ENCODE data around the gene ATF1.

ATF1 gene

GRCh38 chr12:50772877-50773276 is 9.0 kb downstream of the ATF1 start:
- no peak overlapping the region for H3K9ac ChIP-seq (ENCODE audit: low read depth in 1 of 2, low read length in 2 of 2)
- H3K4me1 ChIP-seq (ENCODE audit: control insufficient read depth in 2 of 2, insufficient read depth in 2 of 2, low read length in 2 of 2) = peaks cover 10 to 17% of the 10 kb centered on the region in 2 donors
- H3K4me3 ChIP-seq (ENCODE audit: low read length in 2 of 2) = no peak overlapping the region
- H3K9me3 ChIP-seq (ENCODE audit: control insufficient read depth in 2 of 2, low read length in 2 of 2) = no peaks in the 10 kb centered on the region
- H3K36me3 ChIP-seq (ENCODE audit: control insufficient read depth in 2 of 2, insufficient read depth in 2 of 2, low read length in 2 of 2) = peaks cover 0 to 10% of the 10 kb centered on the region in 2 donors
- no peak overlapping the region for H3K27ac ChIP-seq (ENCODE audit: low read depth in 2 of 2, low read length in 2 of 2)
- no peaks in the 10 kb centered on the region for H3K27me3 ChIP-seq (ENCODE audit: control insufficient read depth in 2 of 2, insufficient read depth in 2 of 2, low read length in 2 of 2)

GRCh38 chr12:50775251-50775650 is 11.3 kb downstream of the ATF1 start:
- Histone ChIP-seq H3K27me3 (ENCODE audit: control insufficient read depth in 2 of 2, insufficient read depth in 2 of 2, low read length in 2 of 2) (no peaks in the 10 kb centered on the region), H3K9ac (ENCODE audit: low read depth in 1 of 2, low read length in 2 of 2) (no peak overlapping the region), H3K4me1 (ENCODE audit: control insufficient read depth in 2 of 2, insufficient read depth in 2 of 2, low read length in 2 of 2) (peaks cover 10 to 20% of the 10 kb centered on the region in 2 donors), H3K9me3 (ENCODE audit: control insufficient read depth in 2 of 2, low read length in 2 of 2) (no peaks in the 10 kb centered on the region), H3K4me3 (ENCODE audit: low read length in 2 of 2) (no peak overlapping the region), H3K36me3 (ENCODE audit: control insufficient read depth in 2 of 2, insufficient read depth in 2 of 2, low read length in 2 of 2) (peaks cover 0 to 9% of the 10 kb centered on the region in 2 donors), H3K27ac (ENCODE audit: low read depth in 2 of 2, low read length in 2 of 2) (no peak overlapping the region)

- Histone ChIP-seq H3K4me1 (ENCODE audit: control insufficient read depth in 2 of 2, insufficient read depth in 2 of 2, low read length in 2 of 2) (peaks cover 10 to 20% of the 10 kb centered on the region in 2 donors), H3K9ac (ENCODE audit: low read depth in 1 of 2, low read length in 2 of 2) (no peak overlapping the region), H3K27ac (ENCODE audit: low read depth in 2 of 2, low read length in 2 of 2) (no peak overlapping the region), H3K36me3 (ENCODE audit: control insufficient read depth in 2 of 2, insufficient read depth in 2 of 2, low read length in 2 of 2) (peaks cover 0 to 4% of the 10 kb centered on the region in 2 donors), H3K9me3 (ENCODE audit: control insufficient read depth in 2 of 2, low read length in 2 of 2) (no peaks in the 10 kb centered on the region), H3K27me3 (ENCODE audit: control insufficient read depth in 2 of 2, insufficient read depth in 2 of 2, low read length in 2 of 2) (no peaks in the 10 kb centered on the region), H3K4me3 (ENCODE audit: low read length in 2 of 2) (no peak overlapping the region)
Measured at GRCh38 chr12:50776749-50777728, 13.1 kb downstream of the ATF1 start.

GRCh38 chr12:50778663-50779590 is 15.0 kb downstream of the ATF1 start:
- Histone ChIP-seq H3K4me3 (ENCODE audit: low read length in 2 of 2) (peak overlapping the region; percentile 1 to 42), H3K36me3 (ENCODE audit: control insufficient read depth in 2 of 2, insufficient read depth in 2 of 2, low read length in 2 of 2) (peaks cover 0 to 4% of the 10 kb centered on the region in 2 donors), H3K27me3 (ENCODE audit: control insufficient read depth in 2 of 2, insufficient read depth in 2 of 2, low read length in 2 of 2) (no peaks in the 10 kb centered on the region), H3K9ac (ENCODE audit: low read depth in 1 of 2, low read length in 2 of 2) (no peak overlapping the region), H3K27ac (ENCODE audit: low read depth in 2 of 2, low read length in 2 of 2) (peak overlapping the region; percentile 86 to 88), H3K4me1 (ENCODE audit: control insufficient read depth in 2 of 2, insufficient read depth in 2 of 2, low read length in 2 of 2) (peaks cover 10 to 20% of the 10 kb centered on the region in 2 donors), H3K9me3 (ENCODE audit: control insufficient read depth in 2 of 2, low read length in 2 of 2) (no peaks in the 10 kb centered on the region)

GRCh38 chr12:50780013-50780412 is 16.1 kb downstream of the ATF1 start:
- Histone ChIP-seq H3K27ac (ENCODE audit: low read depth in 2 of 2, low read length in 2 of 2) (no peak overlapping the region), H3K9me3 (ENCODE audit: control insufficient read depth in 2 of 2, low read length in 2 of 2) (no peaks in the 10 kb centered on the region), H3K4me3 (ENCODE audit: low read length in 2 of 2) (no peak overlapping the region), H3K27me3 (ENCODE audit: control insufficient read depth in 2 of 2, insufficient read depth in 2 of 2, low read length in 2 of 2) (no peaks in the 10 kb centered on the region), H3K4me1 (ENCODE audit: control insufficient read depth in 2 of 2, insufficient read depth in 2 of 2, low read length in 2 of 2) (peaks cover 10 to 20% of the 10 kb centered on the region in 2 donors), H3K9ac (ENCODE audit: low read depth in 1 of 2, low read length in 2 of 2) (no peak overlapping the region), H3K36me3 (ENCODE audit: control insufficient read depth in 2 of 2, insufficient read depth in 2 of 2, low read length in 2 of 2) (peaks cover 0 to 4% of the 10 kb centered on the region in 2 donors)

- Histone ChIP-seq H3K27ac (ENCODE audit: low read depth in 2 of 2, low read length in 2 of 2) (no peak overlapping the region), H3K4me3 (ENCODE audit: low read length in 2 of 2) (no peak overlapping the region), H3K9ac (ENCODE audit: low read depth in 1 of 2, low read length in 2 of 2) (no peak overlapping the region), H3K9me3 (ENCODE audit: control insufficient read depth in 2 of 2, low read length in 2 of 2) (no peaks in the 10 kb centered on the region), H3K36me3 (ENCODE audit: control insufficient read depth in 2 of 2, insufficient read depth in 2 of 2, low read length in 2 of 2) (peaks cover 4 to 7% of the 10 kb centered on the region in 2 donors), H3K4me1 (ENCODE audit: control insufficient read depth in 2 of 2, insufficient read depth in 2 of 2, low read length in 2 of 2) (peaks cover 10 to 16% of the 10 kb centered on the region in 2 donors), H3K27me3 (ENCODE audit: control insufficient read depth in 2 of 2, insufficient read depth in 2 of 2, low read length in 2 of 2) (no peaks in the 10 kb centered on the region)
Measured at GRCh38 chr12:50784501-50784900, 20.6 kb downstream of the ATF1 start.

- Histone ChIP-seq H3K9me3 (ENCODE audit: control insufficient read depth in 2 of 2, low read length in 2 of 2) (no peaks in the 10 kb centered on the region), H3K27ac (ENCODE audit: low read depth in 2 of 2, low read length in 2 of 2) (peak overlapping the region in 1 of 2 donors; percentile 19), H3K4me3 (ENCODE audit: low read length in 2 of 2) (no peak overlapping the region), H3K36me3 (ENCODE audit: control insufficient read depth in 2 of 2, insufficient read depth in 2 of 2, low read length in 2 of 2) (peaks cover 4 to 7% of the 10 kb centered on the region in 2 donors), H3K27me3 (ENCODE audit: control insufficient read depth in 2 of 2, insufficient read depth in 2 of 2, low read length in 2 of 2) (no peaks in the 10 kb centered on the region), H3K9ac (ENCODE audit: low read depth in 1 of 2, low read length in 2 of 2) (no peak overlapping the region), H3K4me1 (ENCODE audit: control insufficient read depth in 2 of 2, insufficient read depth in 2 of 2, low read length in 2 of 2) (peaks cover 8 to 15% of the 10 kb centered on the region in 2 donors)
Measured at GRCh38 chr12:50785406-50786001, 21.6 kb downstream of the ATF1 start.

GRCh38 chr12:50786498-50787231 is 22.8 kb downstream of the ATF1 start:
- Histone ChIP-seq H3K9me3 (ENCODE audit: control insufficient read depth in 2 of 2, low read length in 2 of 2) (no peaks in the 10 kb centered on the region), H3K36me3 (ENCODE audit: control insufficient read depth in 2 of 2, insufficient read depth in 2 of 2, low read length in 2 of 2) (peaks cover 0 to 7% of the 10 kb centered on the region in 2 donors), H3K9ac (ENCODE audit: low read depth in 1 of 2, low read length in 2 of 2) (no peak overlapping the region), H3K27ac (ENCODE audit: low read depth in 2 of 2, low read length in 2 of 2) (peak overlapping the region; percentile 39 to 59), H3K4me1 (ENCODE audit: control insufficient read depth in 2 of 2, insufficient read depth in 2 of 2, low read length in 2 of 2) (peaks cover 8 to 15% of the 10 kb centered on the region in 2 donors), H3K27me3 (ENCODE audit: control insufficient read depth in 2 of 2, insufficient read depth in 2 of 2, low read length in 2 of 2) (no peaks in the 10 kb centered on the region), H3K4me3 (ENCODE audit: low read length in 2 of 2) (no peak overlapping the region)

GRCh38 chr12:50787618-50788017 is 23.7 kb downstream of the ATF1 start:
- H3K4me1 ChIP-seq (ENCODE audit: control insufficient read depth in 2 of 2, insufficient read depth in 2 of 2, low read length in 2 of 2) = peaks cover 8 to 15% of the 10 kb centered on the region in 2 donors
- H3K9me3 ChIP-seq (ENCODE audit: control insufficient read depth in 2 of 2, low read length in 2 of 2) = no peaks in the 10 kb centered on the region
- peaks cover 0 to 7% of the 10 kb centered on the region in 2 donors for H3K36me3 ChIP-seq (ENCODE audit: control insufficient read depth in 2 of 2, insufficient read depth in 2 of 2, low read length in 2 of 2)
- no peaks in the 10 kb centered on the region for H3K27me3 ChIP-seq (ENCODE audit: control insufficient read depth in 2 of 2, insufficient read depth in 2 of 2, low read length in 2 of 2)
- H3K4me3 ChIP-seq (ENCODE audit: low read length in 2 of 2) = no peak overlapping the region
- no peak overlapping the region for H3K9ac ChIP-seq (ENCODE audit: low read depth in 1 of 2, low read length in 2 of 2)
- H3K27ac ChIP-seq (ENCODE audit: low read depth in 2 of 2, low read length in 2 of 2) = no peak overlapping the region
